ENCODE measurements around the gene ELN.

DNA sequence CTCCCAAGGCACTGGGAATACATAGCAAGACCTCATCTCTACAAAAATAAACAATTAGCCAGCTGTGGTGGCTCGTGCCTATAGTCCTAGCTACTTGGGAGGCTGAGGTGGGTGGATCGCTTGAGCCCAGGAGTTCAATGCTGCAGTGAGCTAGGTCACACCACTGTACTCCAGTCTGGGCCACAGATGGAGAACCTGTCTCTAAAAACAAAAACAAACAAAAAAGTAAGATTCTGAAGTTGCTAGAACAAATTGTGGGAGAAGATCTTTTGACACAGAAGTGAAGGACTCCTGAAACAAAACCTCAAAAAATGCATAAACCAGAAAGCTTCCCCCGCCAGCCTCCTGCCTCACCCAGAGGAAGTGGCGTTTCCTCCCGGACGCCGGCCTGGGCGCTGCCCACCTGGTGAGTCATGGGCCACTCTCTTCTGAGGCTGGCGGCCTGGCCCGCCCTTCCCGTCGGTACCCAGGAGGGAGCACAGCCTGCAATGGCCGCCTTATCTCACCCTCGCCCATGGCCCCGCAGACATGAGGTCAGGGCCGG lies 25.4 kb upstream of the ELN start:
- TF ChIP-seq, protein P1, sequence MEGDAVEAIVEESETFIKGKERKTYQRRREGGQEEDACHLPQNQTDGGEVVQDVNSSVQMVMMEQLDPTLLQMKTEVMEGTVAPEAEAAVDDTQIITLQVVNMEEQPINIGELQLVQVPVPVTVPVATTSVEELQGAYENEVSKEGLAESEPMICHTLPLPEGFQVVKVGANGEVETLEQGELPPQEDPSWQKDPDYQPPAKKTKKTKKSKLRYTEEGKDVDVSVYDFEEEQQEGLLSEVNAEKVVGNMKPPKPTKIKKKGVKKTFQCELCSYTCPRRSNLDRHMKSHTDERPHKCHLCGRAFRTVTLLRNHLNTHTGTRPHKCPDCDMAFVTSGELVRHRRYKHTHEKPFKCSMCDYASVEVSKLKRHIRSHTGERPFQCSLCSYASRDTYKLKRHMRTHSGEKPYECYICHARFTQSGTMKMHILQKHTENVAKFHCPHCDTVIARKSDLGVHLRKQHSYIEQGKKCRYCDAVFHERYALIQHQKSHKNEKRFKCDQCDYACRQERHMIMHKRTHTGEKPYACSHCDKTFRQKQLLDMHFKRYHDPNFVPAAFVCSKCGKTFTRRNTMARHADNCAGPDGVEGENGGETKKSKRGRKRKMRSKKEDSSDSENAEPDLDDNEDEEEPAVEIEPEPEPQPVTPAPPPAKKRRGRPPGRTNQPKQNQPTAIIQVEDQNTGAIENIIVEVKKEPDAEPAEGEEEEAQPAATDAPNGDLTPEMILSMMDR (IDR thresholded peaks at IDR 0.05): no peak
- TF ChIP-seq POLR2AphosphoS5 (IDR thresholded peaks at IDR 0.05): peak in 2 of 3 donors; percentile 10 to 21
